Endodermal cell (in vitro differentiated cells): ENCODE results near the gene KIF1A. TPM values are rescaled to one million over a fixed set of nuclear protein-coding genes. Genes with fewer than 3 reads are reported as not detected.

ENCODE experiments used
- DNase-seq: peaks from one replicate; pipeline ENCODE4 v3.0.0-alpha.2; 2017
- H3K27ac ChIP-seq: 2 replicates; pipeline ENCODE4 v1.5.1; 2013; ENCODE audit warnings: mild to moderate bottlenecking, low read depth, low read length, moderate library complexity
- H3K27me3 ChIP-seq: 2 replicates; pipeline ENCODE4 v1.6.1; 2013; ENCODE audit warnings: mild to moderate bottlenecking, low read length, moderate library complexity; ENCODE audit not compliant: insufficient read depth, control insufficient read depth, poor library complexity, severe bottlenecking
- H3K36me3 ChIP-seq: 2 replicates; pipeline ENCODE4 v1.7.0; 2013; ENCODE audit warnings: mild to moderate bottlenecking, low read length, moderate library complexity; ENCODE audit not compliant: control insufficient read depth, insufficient read depth
- H3K4me1 ChIP-seq: one replicate; pipeline ENCODE4 v1.7.0; 2013; ENCODE audit warnings: low read length; ENCODE audit not compliant: control insufficient read depth, insufficient read depth
- H3K4me3 ChIP-seq: 2 replicates; pipeline ENCODE4 v1.5.1; 2013; ENCODE audit warnings: mild to moderate bottlenecking, low read length, moderate library complexity
- H3K9ac ChIP-seq: 2 replicates; pipeline ENCODE4 v1.6.1; 2013; ENCODE audit warnings: mild to moderate bottlenecking, low read length, moderate library complexity; ENCODE audit not compliant: poor library complexity, severe bottlenecking; ENCODE audit errors: extremely low read depth
- H3K9me3 ChIP-seq: 2 replicates; pipeline ENCODE4 v1.6.1; 2013; ENCODE audit warnings: mild to moderate bottlenecking, low read length, moderate library complexity; ENCODE audit not compliant: control insufficient read depth
- H3K27ac Mint-ChIP-seq: 2 replicates; pipeline ENCODE4 v1.8.0; 2020; ENCODE audit warnings: mixed read lengths
- H3K27me3 Mint-ChIP-seq: 2 replicates; pipeline ENCODE4 v1.8.0; 2021; ENCODE audit warnings: mild to moderate bottlenecking, mixed read lengths; ENCODE audit not compliant: insufficient read depth
- H3K36me3 Mint-ChIP-seq: 2 replicates; pipeline ENCODE4 v1.8.0; 2020; ENCODE audit warnings: low read depth, mixed read lengths
- H3K4me1 Mint-ChIP-seq: 2 replicates; pipeline ENCODE4 v1.8.0; 2020; ENCODE audit warnings: mixed read lengths
- H3K4me3 Mint-ChIP-seq: 2 replicates; pipeline ENCODE4 v1.8.0; 2020; ENCODE audit warnings: mild to moderate bottlenecking, moderate library complexity, mixed read lengths
- H3K9me3 Mint-ChIP-seq: 2 replicates; pipeline ENCODE4 v1.8.0; 2020; ENCODE audit warnings: mild to moderate bottlenecking, mixed read lengths
- WGBS, 2 experiments: methylation state at CpG; one replicate each; pipeline versions ENCODE4 v1.1.5 to v1.1.7; 2013; ENCODE audit warnings: missing lambda C conversion rate in 2 of 2, mixed read lengths in 1 of 2; ENCODE audit not compliant: insufficient coverage in 1 of 2, insufficient read length in 1 of 2; 5-methylcytosine and 5-hydroxymethylcytosine counted together
- total RNA-seq, 2 donors: library from RNA; stranded (reverse); fragmentation: NEBNext Ultra II Directional in 1 of 2; extraction: Animal tissue kit (Norgen Biotek cat#: 25700) in 1 of 2; gene quantifications; 2 replicates in 1 of 2; 3 replicates in 1 of 2; pipeline ENCODE4 v1.2.1, GENCODE V29; 2021
- TF ChIP-seq, protein P1 (sequence below): fragments of 200-600 bp; sonication (generic); conservative IDR thresholded peaks from 2 replicates; pipeline ENCODE4 v1.5.0; 2021; ENCODE audit warnings: antibody characterized with exemption, mild to moderate bottlenecking

Gene KIF1A
- total RNA-seq, 2 donors from 2014 or later: 58.8 to 83.1 TPM

DNA sequence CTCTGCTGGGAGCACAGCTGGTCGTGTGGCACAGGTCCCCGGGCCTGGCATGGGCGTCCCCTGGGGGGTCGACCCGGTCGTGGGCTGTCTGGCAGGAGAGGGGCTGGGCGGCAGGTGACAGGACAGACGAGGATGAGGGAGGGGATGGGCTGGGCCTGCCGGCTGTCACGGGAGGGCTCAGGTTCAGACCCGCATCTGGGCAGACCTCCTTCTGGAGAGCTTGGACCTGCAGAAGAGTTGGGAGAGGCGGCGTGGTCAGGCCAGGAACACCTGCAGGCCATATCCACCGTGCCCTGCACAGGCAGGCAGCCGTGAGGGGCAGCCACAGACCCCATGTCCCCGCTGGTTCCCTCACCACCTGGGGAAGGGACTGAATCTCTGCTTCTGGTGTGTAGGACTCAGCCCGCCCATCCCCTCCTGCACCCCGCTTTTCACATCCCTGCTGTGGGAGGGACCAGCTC, 102.8 kb downstream of the KIF1A start:
- Histone ChIP-seq H3K27ac (no peak overlapping the region), H3K27me3 (no peaks in the 10 kb centered on the region), H3K4me1 (no peaks in the 10 kb centered on the region), H3K4me3 (no peak overlapping the region), H3K36me3 (no peaks in the 10 kb centered on the region), H3K9me3 (no peaks in the 10 kb centered on the region), H3K9ac (no peak overlapping the region)
- H3K4me1 Mint-ChIP-seq: no peaks in the 10 kb centered on the region
- no peaks in the 10 kb centered on the region for H3K9me3 Mint-ChIP-seq
- TF ChIP-seq, protein P1, sequence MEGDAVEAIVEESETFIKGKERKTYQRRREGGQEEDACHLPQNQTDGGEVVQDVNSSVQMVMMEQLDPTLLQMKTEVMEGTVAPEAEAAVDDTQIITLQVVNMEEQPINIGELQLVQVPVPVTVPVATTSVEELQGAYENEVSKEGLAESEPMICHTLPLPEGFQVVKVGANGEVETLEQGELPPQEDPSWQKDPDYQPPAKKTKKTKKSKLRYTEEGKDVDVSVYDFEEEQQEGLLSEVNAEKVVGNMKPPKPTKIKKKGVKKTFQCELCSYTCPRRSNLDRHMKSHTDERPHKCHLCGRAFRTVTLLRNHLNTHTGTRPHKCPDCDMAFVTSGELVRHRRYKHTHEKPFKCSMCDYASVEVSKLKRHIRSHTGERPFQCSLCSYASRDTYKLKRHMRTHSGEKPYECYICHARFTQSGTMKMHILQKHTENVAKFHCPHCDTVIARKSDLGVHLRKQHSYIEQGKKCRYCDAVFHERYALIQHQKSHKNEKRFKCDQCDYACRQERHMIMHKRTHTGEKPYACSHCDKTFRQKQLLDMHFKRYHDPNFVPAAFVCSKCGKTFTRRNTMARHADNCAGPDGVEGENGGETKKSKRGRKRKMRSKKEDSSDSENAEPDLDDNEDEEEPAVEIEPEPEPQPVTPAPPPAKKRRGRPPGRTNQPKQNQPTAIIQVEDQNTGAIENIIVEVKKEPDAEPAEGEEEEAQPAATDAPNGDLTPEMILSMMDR: no peak
- no peak overlapping the region for H3K27ac Mint-ChIP-seq
- no peaks in the 10 kb centered on the region for H3K27me3 Mint-ChIP-seq
- WGBS, 2 experiments: 93 to 100% methylated on average over 9 to 18 of the region's 18 CpGs
- H3K36me3 Mint-ChIP-seq: no peaks in the 10 kb centered on the region
- DNase-seq: no peak
- H3K4me3 Mint-ChIP-seq: no peak overlapping the region

GRCh38 chr2:240716130-240716798, 103.8 kb downstream of the KIF1A start:
- TF ChIP-seq, protein P1: no peak
- Mint-ChIP-seq H3K27me3 (no peaks in the 10 kb centered on the region), H3K9me3 (no peaks in the 10 kb centered on the region), H3K36me3 (no peaks in the 10 kb centered on the region), H3K27ac (no peak overlapping the region), H3K4me1 (no peaks in the 10 kb centered on the region), H3K4me3 (no peak overlapping the region)
- H3K9ac ChIP-seq: no peak overlapping the region
- H3K9me3 ChIP-seq: no peaks in the 10 kb centered on the region
- no peak for DNase-seq
- H3K4me1 ChIP-seq: no peaks in the 10 kb centered on the region
- H3K4me3 ChIP-seq: no peak overlapping the region
- no peaks in the 10 kb centered on the region for H3K36me3 ChIP-seq
- 91 to 93% methylated on average over 10 to 23 of the region's 23 CpGs for WGBS, 2 experiments
- no peaks in the 10 kb centered on the region for H3K27me3 ChIP-seq
- H3K27ac ChIP-seq: no peak overlapping the region

DNA sequence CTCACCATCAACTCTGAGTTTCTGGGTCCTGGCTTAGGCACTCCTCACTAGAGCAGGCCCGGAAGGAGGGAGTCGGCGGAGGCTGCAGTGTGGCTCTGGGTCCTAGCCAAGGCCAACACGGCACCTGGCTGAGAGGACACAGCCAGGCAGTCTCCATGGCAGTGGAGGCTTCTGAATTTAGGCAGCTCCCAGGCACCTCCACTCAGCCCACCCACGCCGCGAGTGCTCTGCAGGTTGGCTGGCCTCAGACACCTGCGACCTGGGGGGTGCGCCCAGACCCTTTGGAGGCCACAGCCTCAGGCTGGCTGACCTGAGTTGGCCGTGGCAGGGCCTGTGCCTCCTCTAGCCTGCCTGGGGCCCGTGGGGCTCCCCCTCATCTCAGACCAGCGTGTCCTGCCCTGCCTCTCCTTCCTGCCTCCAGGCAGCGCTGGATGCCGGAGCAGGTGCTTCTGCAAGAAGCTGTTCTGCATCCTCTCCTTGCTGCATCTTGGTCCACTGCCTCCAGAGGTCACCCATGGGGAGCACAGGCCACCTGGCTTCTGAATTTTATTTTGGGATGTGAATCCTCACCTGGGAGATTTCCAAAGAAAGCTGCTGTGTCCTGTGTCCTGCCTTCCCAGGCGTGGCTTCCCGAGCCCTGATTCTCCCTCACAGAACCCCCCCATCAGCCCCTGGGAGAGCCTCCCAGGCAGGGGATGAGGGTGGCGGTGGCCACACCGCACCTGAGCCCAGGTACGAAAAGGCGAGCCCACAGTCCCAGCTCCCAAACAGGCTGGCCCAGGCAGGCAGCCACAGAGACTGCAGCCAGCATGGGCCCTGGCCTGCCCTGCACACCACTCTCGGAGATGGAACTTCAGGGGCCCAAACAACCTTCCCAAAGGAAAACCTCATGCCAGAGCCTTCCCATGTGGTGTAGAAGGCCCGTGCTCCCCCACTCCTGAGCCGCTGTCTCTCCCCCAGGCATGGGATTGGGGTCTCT, 105.0 kb downstream of the KIF1A start:
- peak; percentile 70 for DNase-seq
- Histone ChIP-seq H3K27me3 (no peaks in the 10 kb centered on the region), H3K4me1 (no peaks in the 10 kb centered on the region), H3K27ac (no peak overlapping the region), H3K9ac (no peak overlapping the region), H3K36me3 (no peaks in the 10 kb centered on the region), H3K4me3 (no peak overlapping the region), H3K9me3 (no peaks in the 10 kb centered on the region)
- H3K36me3 Mint-ChIP-seq: no peaks in the 10 kb centered on the region
- no peak overlapping the region for H3K27ac Mint-ChIP-seq
- H3K4me1 Mint-ChIP-seq: no peaks in the 10 kb centered on the region
- H3K27me3 Mint-ChIP-seq: no peaks in the 10 kb centered on the region
- TF ChIP-seq, protein P1: peak; percentile 42
- 94 to 96% methylated on average over 16 to 23 of the region's 23 CpGs for WGBS, 2 experiments
- no peak overlapping the region for H3K4me3 Mint-ChIP-seq
- H3K9me3 Mint-ChIP-seq: no peaks in the 10 kb centered on the region
